ENCODE results near the gene NPIPB9.
A peak's percentile ranks its signal among the peaks of the same experiment; 100 is the strongest.

Gene NPIPB9

DNA sequence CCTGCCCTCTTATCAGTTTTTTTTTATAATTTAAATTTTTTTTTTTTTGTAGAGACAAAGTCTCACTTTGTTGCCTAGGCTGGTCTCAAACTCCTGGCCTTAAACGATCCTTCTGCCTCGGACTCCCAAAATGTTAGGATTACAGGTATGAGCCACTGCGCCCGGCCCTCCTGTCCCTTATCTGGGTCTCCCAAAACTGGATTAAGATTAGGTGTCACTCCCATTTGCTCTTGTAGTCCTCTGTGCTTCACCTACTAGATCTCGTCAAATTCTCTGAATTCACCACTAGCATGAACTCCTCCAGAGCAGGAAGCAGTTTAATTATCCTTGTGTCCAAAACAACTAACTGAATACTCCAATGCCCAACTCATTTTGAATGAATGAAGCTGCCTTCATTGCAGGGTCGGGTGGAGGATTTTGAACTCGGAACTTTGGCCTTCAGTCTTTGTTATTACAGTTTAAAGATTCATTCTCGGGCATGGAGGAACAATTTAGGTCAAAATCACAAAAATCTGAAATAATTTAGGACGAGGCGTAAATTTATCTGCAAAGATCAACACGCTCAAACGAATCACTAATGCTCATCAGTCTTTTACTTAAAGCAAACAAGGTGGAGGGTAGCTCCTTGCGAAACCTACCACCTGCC lies 70.4 kb downstream of the NPIPB9 start:
- H3K4me3 ChIP-seq (ENCODE audit: low read depth in 1 of 2, low read length in 2 of 2): peak overlapping the region; percentile 87 to 94
- H3K9me3 ChIP-seq (ENCODE audit: control insufficient read depth in 1 of 2, low read length in 2 of 2): no peaks in the 10 kb centered on the region
- H3K27ac ChIP-seq (ENCODE audit: low read depth, low read length): peak overlapping the region; percentile 96
- H3K27me3 ChIP-seq (ENCODE audit: control insufficient read depth in 1 of 2, insufficient read depth in 2 of 2, low read length in 2 of 2): no peaks in the 10 kb centered on the region
- H3K36me3 ChIP-seq (ENCODE audit: control insufficient read depth in 1 of 2, insufficient read depth in 2 of 2, low read length in 2 of 2): peaks cover 18 to 21% of the 10 kb centered on the region in 2 donors
- H3K9ac ChIP-seq (ENCODE audit: low read depth in 1 of 2, low read length in 2 of 2): peak overlapping the region; percentile 82 to 93
- peaks cover 3 to 34% of the 10 kb centered on the region in 2 donors for H3K4me1 ChIP-seq (ENCODE audit: control insufficient read depth in 1 of 2, insufficient read depth in 2 of 2, low read length in 2 of 2)
